ENCODE results near the gene SUGCT. TPM values are rescaled to one million over a fixed set of nuclear protein-coding genes. Genes with fewer than 3 reads are reported as not detected.
"Not testable (repeated sequence)": the region's sequence is repeated elsewhere in the genome, so short reads cannot be mapped to it uniquely, and the experiment has no call there.

Gene SUGCT
- total RNA-seq, 1 experiment from 2014 or later = 5.4 TPM

- Histone ChIP-seq H3K4me1 (ENCODE audit: insufficient read depth, low read length) (no peaks in the 10 kb centered on the region), H3K4me2 (ENCODE audit: insufficient read depth, insufficient read length, low read length) (no peak overlapping the region), H3K56ac (ENCODE audit: insufficient read length, low read depth, low read length) (no peak overlapping the region), H3K23me2 (ENCODE audit: insufficient read length, low read depth, low read length, poor library complexity, severe bottlenecking) (no peaks in the 10 kb centered on the region), H3K23ac (ENCODE audit: insufficient read length, low read depth, low read length) (no peak overlapping the region), H2BK15ac (ENCODE audit: low read depth, low read length) (no peak overlapping the region), H2AK5ac (ENCODE audit: insufficient read length, low read length) (no peak overlapping the region), H2BK120ac (ENCODE audit: low read depth, low read length, poor library complexity, severe bottlenecking) (no peak overlapping the region), H3K27me3 (ENCODE audit: insufficient read depth, low read length) (no peaks in the 10 kb centered on the region), H2BK20ac (ENCODE audit: low read depth, low read length, poor library complexity, severe bottlenecking) (no peak overlapping the region), H3K9me3 (ENCODE audit: control insufficient read depth, low read depth, low read length) (no peaks in the 10 kb centered on the region), H3K27ac (ENCODE audit: insufficient read length, low read depth, low read length) (no peak overlapping the region), H2BK12ac (ENCODE audit: insufficient read length, low read depth, low read length) (no peak overlapping the region), H2BK5ac (ENCODE audit: insufficient read length, low read length) (no peak overlapping the region), H3K18ac (ENCODE audit: insufficient read length, low read depth, low read length) (no peak overlapping the region), H4K91ac (ENCODE audit: insufficient read length, low read depth, low read length) (no peak overlapping the region), H3K14ac (ENCODE audit: insufficient read depth, low read length) (no peak overlapping the region), H3K4ac (ENCODE audit: low read depth, low read length) (no peak overlapping the region), H4K5ac (ENCODE audit: insufficient read length, low read depth, low read length) (no peak overlapping the region), H3K79me1 (ENCODE audit: insufficient read depth, low read depth, low read length, poor library complexity, severe bottlenecking) (no peaks in the 10 kb centered on the region), H3K79me2 (ENCODE audit: insufficient read depth, low read length) (no peaks in the 10 kb centered on the region), H3T11ph (ENCODE audit: low read length) (no peak overlapping the region), H2AFZ (ENCODE audit: low read length) (no peak overlapping the region), H4K8ac (replicated peaks; ENCODE audit: insufficient read length, low read depth, low read length) (no peak overlapping the region), H4K20me1 (ENCODE audit: control insufficient read depth, insufficient read depth, insufficient read length) (no peaks in the 10 kb centered on the region), H3K9ac (ENCODE audit: extremely low read depth, insufficient read length, low read length) (no peak overlapping the region)
- peak overlapping the region in 2 of 3 experiments; percentile 52 to 79; a peak in 3 of 7 replicates for H3K27ac Mint-ChIP-seq
- H3K27me3 Mint-ChIP-seq (ENCODE audit: low read depth) = no peaks in the 10 kb centered on the region
- no peaks in the 10 kb centered on the region for H3K9me3 Mint-ChIP-seq
- H3K4me1 Mint-ChIP-seq = peaks cover 4 to 12% of the 10 kb centered on the region in 2 experiments
- H3K4me3 Mint-ChIP-seq = no peak overlapping the region
- no peaks in the 10 kb centered on the region for H3K36me3 Mint-ChIP-seq (ENCODE audit: insufficient read depth in 1 of 3, low read depth in 3 of 3)
- DNase-seq = no peak
- TF ChIP-seq, protein P1, sequence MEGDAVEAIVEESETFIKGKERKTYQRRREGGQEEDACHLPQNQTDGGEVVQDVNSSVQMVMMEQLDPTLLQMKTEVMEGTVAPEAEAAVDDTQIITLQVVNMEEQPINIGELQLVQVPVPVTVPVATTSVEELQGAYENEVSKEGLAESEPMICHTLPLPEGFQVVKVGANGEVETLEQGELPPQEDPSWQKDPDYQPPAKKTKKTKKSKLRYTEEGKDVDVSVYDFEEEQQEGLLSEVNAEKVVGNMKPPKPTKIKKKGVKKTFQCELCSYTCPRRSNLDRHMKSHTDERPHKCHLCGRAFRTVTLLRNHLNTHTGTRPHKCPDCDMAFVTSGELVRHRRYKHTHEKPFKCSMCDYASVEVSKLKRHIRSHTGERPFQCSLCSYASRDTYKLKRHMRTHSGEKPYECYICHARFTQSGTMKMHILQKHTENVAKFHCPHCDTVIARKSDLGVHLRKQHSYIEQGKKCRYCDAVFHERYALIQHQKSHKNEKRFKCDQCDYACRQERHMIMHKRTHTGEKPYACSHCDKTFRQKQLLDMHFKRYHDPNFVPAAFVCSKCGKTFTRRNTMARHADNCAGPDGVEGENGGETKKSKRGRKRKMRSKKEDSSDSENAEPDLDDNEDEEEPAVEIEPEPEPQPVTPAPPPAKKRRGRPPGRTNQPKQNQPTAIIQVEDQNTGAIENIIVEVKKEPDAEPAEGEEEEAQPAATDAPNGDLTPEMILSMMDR (conservative IDR thresholded peaks at IDR 0.05) = no peak
- no CpG with 5 or more reads among the region's 5 CpGs for WGBS (ENCODE audit: extremely low coverage, insufficient read length, low lambda C conversion rate)
Measured at GRCh38 chr7:40120020-40120419, 14.8 kb upstream of the SUGCT start.

DNA sequence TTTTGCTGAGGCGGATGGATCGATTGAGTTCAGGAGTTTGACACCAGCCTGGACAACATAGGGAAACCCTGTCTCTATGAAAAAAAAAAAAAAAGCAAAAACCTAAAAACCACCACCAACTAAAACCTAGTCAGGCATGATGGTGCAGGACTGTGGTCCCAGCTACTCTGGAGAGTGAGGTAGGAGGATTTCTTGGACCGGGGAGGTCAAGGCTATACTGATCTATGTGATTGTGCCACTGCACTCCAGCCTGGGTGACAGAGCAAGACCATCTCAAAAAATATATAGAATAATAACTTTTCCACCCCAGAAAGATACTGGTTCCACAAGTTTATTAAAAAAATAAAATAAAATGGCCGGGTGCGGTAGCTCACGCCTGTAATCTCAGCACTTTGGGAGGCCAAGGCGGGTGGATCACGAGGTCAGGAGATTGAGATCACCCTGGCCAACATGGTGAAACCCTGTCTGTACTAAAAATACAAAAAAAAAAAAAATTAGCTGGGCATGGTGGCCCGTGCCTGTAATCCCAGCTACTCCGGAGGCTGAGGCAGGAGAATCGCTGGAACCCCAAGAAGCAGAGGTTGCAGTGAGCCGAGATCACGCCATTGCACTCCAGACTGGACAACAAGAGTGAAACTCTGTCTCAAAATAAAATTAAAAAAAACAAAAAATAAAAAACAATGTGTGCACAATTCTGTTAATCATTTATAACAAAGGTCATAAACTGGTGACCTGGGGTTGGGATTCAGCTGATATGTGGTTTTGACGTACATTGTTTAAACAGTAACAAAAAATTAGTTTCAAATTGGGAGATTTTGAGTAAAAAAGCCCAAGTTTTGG, 12.5 kb upstream of the SUGCT start:
- not testable (repeated sequence) for H3K18ac ChIP-seq (ENCODE audit: insufficient read length, low read depth, low read length); H4K5ac ChIP-seq (ENCODE audit: insufficient read length, low read depth, low read length); H2BK20ac ChIP-seq (ENCODE audit: low read depth, low read length, poor library complexity, severe bottlenecking); H3K27me3 Mint-ChIP-seq (ENCODE audit: low read depth); H3K4me1 ChIP-seq (ENCODE audit: insufficient read depth, low read length); H3K9me3 ChIP-seq (ENCODE audit: control insufficient read depth, low read depth, low read length); H3K79me1 ChIP-seq (ENCODE audit: insufficient read depth, low read depth, low read length, poor library complexity, severe bottlenecking); H3K23ac ChIP-seq (ENCODE audit: insufficient read length, low read depth, low read length); H3K56ac ChIP-seq (ENCODE audit: insufficient read length, low read depth, low read length); H3K23me2 ChIP-seq (ENCODE audit: insufficient read length, low read depth, low read length, poor library complexity, severe bottlenecking); H3K9me3 Mint-ChIP-seq; DNase-seq; H2AK5ac ChIP-seq (ENCODE audit: insufficient read length, low read length); H2BK15ac ChIP-seq (ENCODE audit: low read depth, low read length); H3K4me2 ChIP-seq (ENCODE audit: insufficient read depth, insufficient read length, low read length); H4K8ac ChIP-seq (replicated peaks; ENCODE audit: insufficient read length, low read depth, low read length); H2BK120ac ChIP-seq (ENCODE audit: low read depth, low read length, poor library complexity, severe bottlenecking); H3K27me3 ChIP-seq (ENCODE audit: insufficient read depth, low read length); H4K20me1 ChIP-seq (ENCODE audit: control insufficient read depth, insufficient read depth, insufficient read length); H2BK5ac ChIP-seq (ENCODE audit: insufficient read length, low read length); H3K14ac ChIP-seq (ENCODE audit: insufficient read depth, low read length); H3K27ac Mint-ChIP-seq; H3K27ac ChIP-seq (ENCODE audit: insufficient read length, low read depth, low read length); H2BK12ac ChIP-seq (ENCODE audit: insufficient read length, low read depth, low read length); H3K79me2 ChIP-seq (ENCODE audit: insufficient read depth, low read length); H3K4ac ChIP-seq (ENCODE audit: low read depth, low read length); H3K4me3 Mint-ChIP-seq; H3K4me1 Mint-ChIP-seq; H2AFZ ChIP-seq (ENCODE audit: low read length); H3T11ph ChIP-seq (ENCODE audit: low read length); H4K91ac ChIP-seq (ENCODE audit: insufficient read length, low read depth, low read length); H3K9ac ChIP-seq (ENCODE audit: extremely low read depth, insufficient read length, low read length); H3K36me3 Mint-ChIP-seq (ENCODE audit: insufficient read depth in 1 of 3, low read depth in 3 of 3)
- no CpG with 5 or more reads among the region's 14 CpGs for WGBS (ENCODE audit: extremely low coverage, insufficient read length, low lambda C conversion rate)
